ENCODE data around the gene MRPS27. TPM values are rescaled to one million over a fixed set of nuclear protein-coding genes. Genes with fewer than 3 reads are reported as not detected.

MRPS27 gene
- total and polyA plus RNA-seq, 2 experiments from 2014 or later, result 36.4 to 58.5 TPM

DNA sequence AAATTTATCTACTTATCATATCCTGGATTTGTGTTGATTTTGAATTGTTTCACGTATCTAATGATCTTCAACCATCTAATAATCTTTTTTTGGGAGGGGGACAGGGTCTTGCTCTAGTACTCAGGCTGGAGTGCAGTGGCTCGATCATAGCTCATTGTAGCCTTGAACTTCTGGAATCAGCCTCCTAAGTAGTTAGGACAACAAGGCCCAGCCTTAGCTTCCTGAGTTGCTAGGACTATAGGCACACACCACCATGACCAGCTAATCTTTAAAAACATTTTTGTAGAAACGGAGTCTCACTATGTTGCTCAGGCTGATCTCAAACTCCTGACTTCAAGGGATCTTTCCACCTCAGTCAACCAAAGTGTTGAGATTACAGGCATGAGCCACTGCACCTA is 34.6 kb downstream of the MRPS27 start:
- no peaks in the 10 kb centered on the region for H4K20me1 ChIP-seq (ENCODE audit: insufficient read depth)
- H3K27ac ChIP-seq, result no peak overlapping the region
- peaks cover 30% of the 10 kb centered on the region for H3K4me1 ChIP-seq (ENCODE audit: insufficient read depth)
- no peak for TF ChIP-seq EZH2phosphoT487 (IDR thresholded peaks at IDR 0.05; ENCODE audit: insufficient read depth, low read depth)
- no peak overlapping the region for H3K9ac ChIP-seq
- 80 to 82% methylated on average over 3 of the region's 3 CpGs for WGBS, 2 experiments (ENCODE audit: low coverage in 1 of 2, low lambda C conversion rate in 2 of 2, missing lambda C conversion rate in 2 of 2)
- H3K36me3 ChIP-seq (ENCODE audit: low read depth), result peaks cover 6% of the 10 kb centered on the region; the same call in 1 of the 2 replicates
- no peaks in the 10 kb centered on the region for H3K9me2 ChIP-seq (ENCODE audit: insufficient read depth)
- DNase-seq, result no peak
- H3F3A ChIP-seq (ENCODE audit: insufficient read depth), result peaks cover 16% of the 10 kb centered on the region; the same call in 1 of the 2 replicates
- H3K9me3 ChIP-seq (ENCODE audit: low read depth), result no peaks in the 10 kb centered on the region
- no peaks in the 10 kb centered on the region for H3K27me3 ChIP-seq (replicated peaks; ENCODE audit: insufficient read depth)
- in situ Hi-C loops (cut with MboI), result no loop called here
- no peak overlapping the region for H3K4me2 ChIP-seq (ENCODE audit: unreplicated experiment)
- no peak overlapping the region for H2AFZ ChIP-seq
- no peaks in the 10 kb centered on the region for H3K79me2 ChIP-seq (ENCODE audit: insufficient read depth)
- H3K4me3 ChIP-seq, result no peak overlapping the region

DNA sequence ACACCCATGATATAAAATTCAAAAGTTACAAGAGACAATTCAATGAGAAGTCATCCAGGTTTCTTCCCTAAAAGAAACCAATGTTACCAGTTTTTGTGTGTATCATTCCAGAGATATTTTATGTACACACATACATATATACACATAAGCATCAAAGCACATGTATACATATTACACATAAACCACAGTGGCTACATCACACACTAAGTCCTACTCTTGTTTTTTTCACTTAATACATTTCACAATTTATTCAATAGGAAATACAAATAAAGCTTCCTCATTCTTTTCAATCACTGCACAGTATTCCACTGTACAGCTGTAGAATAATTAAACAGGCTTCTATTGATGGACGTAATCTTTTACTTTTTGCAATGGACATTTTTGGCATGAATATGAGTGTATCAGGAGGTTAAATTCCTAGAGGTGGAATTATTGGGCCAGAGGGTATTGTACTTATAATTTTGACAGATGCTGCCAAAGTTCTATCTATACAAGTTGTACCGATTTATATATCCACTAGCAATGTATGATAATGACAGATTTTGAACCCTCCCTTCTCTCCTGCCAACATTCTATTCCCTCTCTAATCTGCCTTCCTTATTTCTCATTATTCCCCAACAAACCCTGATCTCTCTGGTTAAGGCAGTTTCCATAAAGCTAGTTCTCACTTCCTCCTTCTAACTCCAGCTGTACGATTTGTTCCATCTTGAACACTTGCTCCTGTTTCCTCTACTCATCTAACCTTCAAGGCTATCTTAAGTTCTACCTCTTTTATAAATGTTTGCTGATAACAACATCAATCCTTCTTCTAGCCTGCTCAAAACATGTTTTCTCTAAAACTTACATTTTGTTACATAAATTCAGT is 35.2 kb downstream of the MRPS27 start:
- H3K9me2 ChIP-seq (ENCODE audit: insufficient read depth), result no peaks in the 10 kb centered on the region
- H3K4me3 ChIP-seq, result no peak overlapping the region
- H3K27ac ChIP-seq, result no peak overlapping the region
- H3K27me3 ChIP-seq (replicated peaks; ENCODE audit: insufficient read depth), result no peaks in the 10 kb centered on the region
- in situ Hi-C loops (cut with MboI), result no loop called here
- no peak for TF ChIP-seq EZH2phosphoT487 (IDR thresholded peaks at IDR 0.05; ENCODE audit: insufficient read depth, low read depth)
- no peak for TF ChIP-seq EZH2 (IDR thresholded peaks at IDR 0.05; ENCODE audit: insufficient read depth, poor library complexity, severe bottlenecking)
- no peak for DNase-seq
- WGBS, 2 experiments (ENCODE audit: low coverage in 1 of 2, low lambda C conversion rate in 2 of 2, missing lambda C conversion rate in 2 of 2), result 96 to 99% methylated on average over 3 of the region's 3 CpGs
- H3K9me3 ChIP-seq (ENCODE audit: low read depth), result no peaks in the 10 kb centered on the region
- H3K79me2 ChIP-seq (ENCODE audit: insufficient read depth), result no peaks in the 10 kb centered on the region
- no peak overlapping the region for H3K4me2 ChIP-seq (ENCODE audit: unreplicated experiment)
- no peak overlapping the region for H3K9ac ChIP-seq
- H3F3A ChIP-seq (ENCODE audit: insufficient read depth), result peaks cover 16% of the 10 kb centered on the region; the same call in 1 of the 2 replicates
- peaks cover 31% of the 10 kb centered on the region for H3K4me1 ChIP-seq (ENCODE audit: insufficient read depth)
- H4K20me1 ChIP-seq (ENCODE audit: insufficient read depth), result no peaks in the 10 kb centered on the region
- no peak overlapping the region for H2AFZ ChIP-seq
- H3K36me3 ChIP-seq (ENCODE audit: low read depth), result no peaks in the 10 kb centered on the region; the same call in 1 of the 2 replicates

DNA sequence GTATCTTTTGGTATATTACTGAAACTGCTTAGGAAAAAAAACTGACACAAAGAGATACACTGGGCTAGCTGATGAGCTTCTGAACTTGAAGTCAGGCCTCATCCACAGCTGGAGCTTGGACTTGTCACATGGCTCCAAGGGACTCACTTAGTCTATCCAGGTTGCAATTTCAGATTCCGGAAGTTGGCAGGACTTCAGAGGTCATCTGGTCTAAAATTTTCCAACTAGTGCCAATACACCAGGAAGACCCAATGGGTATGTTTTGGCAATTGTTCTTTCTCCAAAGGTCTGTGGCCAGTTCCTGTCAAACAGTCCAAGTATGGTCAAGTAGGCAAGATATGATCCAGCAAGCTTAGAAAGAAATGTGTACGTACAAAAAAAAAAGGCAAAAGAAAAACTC is 36.7 kb downstream of the MRPS27 start:
- H3K36me3 ChIP-seq (ENCODE audit: low read depth), result no peaks in the 10 kb centered on the region; the same call in 1 of the 2 replicates
- TF ChIP-seq EZH2phosphoT487 (IDR thresholded peaks at IDR 0.05; ENCODE audit: insufficient read depth, low read depth), result no peak
- TF ChIP-seq EZH2 (IDR thresholded peaks at IDR 0.05; ENCODE audit: insufficient read depth, poor library complexity, severe bottlenecking), result no peak
- no peak overlapping the region for H3K4me3 ChIP-seq
- H3K27me3 ChIP-seq (replicated peaks; ENCODE audit: insufficient read depth), result no peaks in the 10 kb centered on the region
- H2AFZ ChIP-seq, result no peak overlapping the region
- peak overlapping the region; percentile 62; the same call in 1 of the 2 replicates for H3K27ac ChIP-seq
- no peak for DNase-seq
- peaks cover 36% of the 10 kb centered on the region for H3K4me1 ChIP-seq (ENCODE audit: insufficient read depth)
- no peak overlapping the region for H3K4me2 ChIP-seq (ENCODE audit: unreplicated experiment)
- no peaks in the 10 kb centered on the region for H3K79me2 ChIP-seq (ENCODE audit: insufficient read depth)
- H3K9me3 ChIP-seq (ENCODE audit: low read depth), result no peaks in the 10 kb centered on the region
- H3K9me2 ChIP-seq (ENCODE audit: insufficient read depth), result no peaks in the 10 kb centered on the region
- in situ Hi-C loops (cut with MboI), result no loop called here
- H3F3A ChIP-seq (ENCODE audit: insufficient read depth), result peaks cover 16% of the 10 kb centered on the region; the same call in 1 of the 2 replicates
- H3K9ac ChIP-seq, result no peak overlapping the region
- no peaks in the 10 kb centered on the region for H4K20me1 ChIP-seq (ENCODE audit: insufficient read depth)
- WGBS, 2 experiments (ENCODE audit: low coverage in 1 of 2, low lambda C conversion rate in 2 of 2, missing lambda C conversion rate in 2 of 2), result 89 to 95% methylated on average over 2 of the region's 2 CpGs

DNA sequence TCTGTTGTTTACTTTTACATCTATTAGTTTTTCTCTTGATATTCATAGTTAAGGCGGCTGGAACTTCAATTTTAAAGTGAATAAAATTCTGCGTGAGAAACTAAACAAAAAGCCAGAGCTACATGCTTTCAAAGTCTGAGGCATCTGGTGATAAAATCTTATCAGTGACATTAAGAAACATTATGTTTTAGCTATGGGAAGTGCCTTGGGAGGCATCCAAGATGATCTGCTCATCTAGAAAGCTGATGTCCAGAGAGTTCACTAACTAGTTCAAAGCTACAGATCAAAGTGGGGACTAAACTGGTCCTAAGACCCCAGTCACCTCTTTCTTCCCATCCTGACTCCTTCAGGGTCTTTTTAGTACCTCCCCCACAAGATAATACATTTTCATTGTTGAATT is 37.2 kb downstream of the MRPS27 start:
- no peaks in the 10 kb centered on the region; the same call in 1 of the 2 replicates for H3K36me3 ChIP-seq (ENCODE audit: low read depth)
- DNase-seq, result peak; percentile 46
- H3K4me2 ChIP-seq (ENCODE audit: unreplicated experiment), result peak overlapping the region; percentile 78
- no peak overlapping the region for H3K4me3 ChIP-seq
- H3K79me2 ChIP-seq (ENCODE audit: insufficient read depth), result no peaks in the 10 kb centered on the region
- peaks cover 16% of the 10 kb centered on the region; the same call in 1 of the 2 replicates for H3F3A ChIP-seq (ENCODE audit: insufficient read depth)
- no peaks in the 10 kb centered on the region for H3K9me3 ChIP-seq (ENCODE audit: low read depth)
- H4K20me1 ChIP-seq (ENCODE audit: insufficient read depth), result no peaks in the 10 kb centered on the region
- peaks cover 36% of the 10 kb centered on the region for H3K4me1 ChIP-seq (ENCODE audit: insufficient read depth)
- H2AFZ ChIP-seq, result no peak overlapping the region
- WGBS, 2 experiments (ENCODE audit: low coverage in 1 of 2, low lambda C conversion rate in 2 of 2, missing lambda C conversion rate in 2 of 2), result 50 to 51% methylated on average over 2 of the region's 2 CpGs
- TF ChIP-seq EZH2phosphoT487 (IDR thresholded peaks at IDR 0.05; ENCODE audit: insufficient read depth, low read depth) (no peak), EZH2 (IDR thresholded peaks at IDR 0.05; ENCODE audit: insufficient read depth, poor library complexity, severe bottlenecking) (no peak)
- peak overlapping the region; percentile 29 for H3K9ac ChIP-seq
- H3K9me2 ChIP-seq (ENCODE audit: insufficient read depth), result no peaks in the 10 kb centered on the region
- no peaks in the 10 kb centered on the region for H3K27me3 ChIP-seq (replicated peaks; ENCODE audit: insufficient read depth)
- H3K27ac ChIP-seq, result peak overlapping the region; percentile 62
- in situ Hi-C loops (cut with MboI), result no loop called here

Measured in GM23248 (cell line).